ENCODE results near the gene SELENOO. TPM values are rescaled to one million over a fixed set of nuclear protein-coding genes. Genes with fewer than 3 reads are reported as not detected.

The SELENOO gene
- total RNA-seq, 4 donors from 2014 or later: 48.7 to 101 (median 74.0) TPM

- Histone ChIP-seq H3K9me3 (no peaks in the 10 kb centered on the region), H3K27ac (peak overlapping the region; percentile 68 to 97 (median 86)), H3K4me1 (peaks cover 4 to 76% (median 49%) of the 10 kb centered on the region in 4 donors), H3K4me3 (peak overlapping the region; percentile 79 to 91 (median 86)), H3K36me3 (no peaks in the 10 kb centered on the region), H3K27me3 (no peaks in the 10 kb centered on the region)
- TF ChIP-seq POLR2A (IDR thresholded peaks at IDR 0.05): no peak
- TF ChIP-seq CTCF (IDR thresholded peaks at IDR 0.05): no peak
- DNase-seq: peak; percentile 64 to 81 (median 72)
Measured at GRCh38 chr22:50186761-50187523, 13.9 kb upstream of the SELENOO start.

- peak overlapping the region in 1 of 4 donors; percentile 97 for H3K27ac ChIP-seq
Measured at GRCh38 chr22:50188356-50188755, 12.5 kb upstream of the SELENOO start.

GRCh38 chr22:50189184-50189848 lies 11.5 kb upstream of the SELENOO start:
- Histone ChIP-seq H3K9me3 (no peaks in the 10 kb centered on the region), H3K27me3 (no peaks in the 10 kb centered on the region), H3K4me3 (peak overlapping the region in 3 of 4 donors; percentile 43 to 62 (median 62)), H3K36me3 (peaks cover 0 to 11% (median 0%) of the 10 kb centered on the region in 3 donors), H3K27ac (peak overlapping the region; percentile 88 to 97 (median 95)), H3K4me1 (peaks cover 4 to 79% (median 61%) of the 10 kb centered on the region in 4 donors)
- peak in 2 of 3 donors; percentile 69 to 76 for DNase-seq
- no peak for TF ChIP-seq CTCF (IDR thresholded peaks at IDR 0.05)
- no peak for TF ChIP-seq POLR2A (IDR thresholded peaks at IDR 0.05)

More at GRCh38 chr22:50188356-50188755, 12.5 kb upstream of the SELENOO start:
- no peak overlapping the region for H3K4me3 ChIP-seq
- H3K36me3 ChIP-seq: peaks cover 0 to 1% (median 0%) of the 10 kb centered on the region in 3 donors
- no peaks in the 10 kb centered on the region for H3K27me3 ChIP-seq
- no peaks in the 10 kb centered on the region for H3K9me3 ChIP-seq
- DNase-seq: no peak
- TF ChIP-seq CTCF (IDR thresholded peaks at IDR 0.05) (no peak), POLR2A (IDR thresholded peaks at IDR 0.05) (no peak)
- peaks cover 4 to 89% (median 60%) of the 10 kb centered on the region in 4 donors for H3K4me1 ChIP-seq

- Histone ChIP-seq H3K9me3 (no peaks in the 10 kb centered on the region), H3K4me3 (peak overlapping the region; percentile 42 to 62 (median 52)), H3K4me1 (peaks cover 4 to 74% (median 60%) of the 10 kb centered on the region in 4 donors), H3K27me3 (no peaks in the 10 kb centered on the region), H3K27ac (peak overlapping the region; percentile 88 to 97 (median 95)), H3K36me3 (peaks cover 0 to 16% (median 0%) of the 10 kb centered on the region in 3 donors)
- no peak for DNase-seq
- TF ChIP-seq POLR2A (IDR thresholded peaks at IDR 0.05) (no peak), CTCF (IDR thresholded peaks at IDR 0.05) (no peak)
Measured at GRCh38 chr22:50189849-50190181, 11.0 kb upstream of the SELENOO start.

GRCh38 chr22:50190182-50190940 lies 10.4 kb upstream of the SELENOO start:
- DNase-seq: peak; percentile 92 to 95 (median 95)
- Histone ChIP-seq H3K36me3 (peaks cover 0 to 19% (median 0%) of the 10 kb centered on the region in 3 donors), H3K27me3 (no peaks in the 10 kb centered on the region), H3K4me1 (peaks cover 4 to 69% (median 57%) of the 10 kb centered on the region in 4 donors), H3K4me3 (peak overlapping the region; percentile 42 to 62 (median 52)), H3K27ac (peak overlapping the region; percentile 88 to 97 (median 95)), H3K9me3 (no peaks in the 10 kb centered on the region)
- TF ChIP-seq CTCF (IDR thresholded peaks at IDR 0.05) (peak in 4 of 6 experiments; percentile 49 to 63 (median 53)), POLR2A (IDR thresholded peaks at IDR 0.05) (peak; percentile 62 to 77)

Data from Peyer's patch (tissue), 4 donors.